NCI-H345 treated with DMSO at 0.1 percent for 48 hours (cell line): Measurements from ENCODE around the gene ADAM12.
A peak's percentile ranks its signal among the peaks of the same experiment; 100 is the strongest.
"Not testable (repeated sequence)": the region's sequence is repeated elsewhere in the genome, so short reads cannot be mapped to it uniquely, and the experiment has no call there.

Experiments used
- DNase-seq: peaks from one replicate; lab custom pipeline; 2025; ENCODE audit not compliant: unreplicated experiment; lab: John Stamatoyannopoulos, UW

ADAM12 gene

DNA sequence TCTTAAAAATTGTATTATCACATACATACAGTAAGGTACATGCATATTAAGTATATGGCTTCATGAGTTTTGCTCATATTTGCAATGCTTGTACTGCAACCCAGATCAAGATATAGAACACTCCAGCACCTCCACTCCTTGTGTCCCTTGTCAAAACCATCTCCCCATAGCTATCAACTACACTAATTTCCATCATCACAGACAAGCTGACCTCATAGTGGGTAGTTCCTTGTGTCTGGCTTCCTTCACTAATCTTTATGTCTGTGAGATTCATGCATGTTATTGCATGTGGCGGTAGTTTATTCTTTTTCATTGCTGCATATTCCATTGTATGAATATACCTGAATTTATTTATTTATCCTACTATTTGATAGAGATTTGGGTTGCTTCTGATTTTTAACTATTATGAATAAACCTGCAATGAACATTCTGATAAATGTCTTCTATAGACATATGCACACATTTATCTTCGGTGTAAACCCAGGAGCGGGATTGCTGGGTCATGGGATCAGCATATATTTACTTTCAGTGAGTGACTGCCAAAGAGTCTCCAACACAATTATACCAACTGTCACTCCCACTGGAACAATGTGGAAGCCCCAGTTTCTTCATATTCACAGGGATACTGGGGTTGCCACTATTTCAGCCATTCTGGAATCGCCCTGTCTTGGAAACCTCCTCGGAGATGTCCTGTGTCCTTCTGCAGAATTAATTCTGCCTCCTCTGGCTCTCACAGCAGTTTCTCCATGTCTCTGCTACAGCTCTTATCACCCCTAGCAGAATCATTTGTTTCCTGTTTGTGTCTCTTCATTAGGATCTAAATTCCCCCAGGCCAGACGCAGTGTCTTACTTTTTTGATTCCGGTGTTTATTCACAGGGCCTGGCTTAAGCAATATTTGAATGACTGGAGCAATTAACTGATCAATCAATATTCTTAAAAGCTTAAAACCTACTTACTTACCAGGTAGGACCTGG, 14.7 kb upstream of the ADAM12 start:
- DNase-seq, result no peak

DNA sequence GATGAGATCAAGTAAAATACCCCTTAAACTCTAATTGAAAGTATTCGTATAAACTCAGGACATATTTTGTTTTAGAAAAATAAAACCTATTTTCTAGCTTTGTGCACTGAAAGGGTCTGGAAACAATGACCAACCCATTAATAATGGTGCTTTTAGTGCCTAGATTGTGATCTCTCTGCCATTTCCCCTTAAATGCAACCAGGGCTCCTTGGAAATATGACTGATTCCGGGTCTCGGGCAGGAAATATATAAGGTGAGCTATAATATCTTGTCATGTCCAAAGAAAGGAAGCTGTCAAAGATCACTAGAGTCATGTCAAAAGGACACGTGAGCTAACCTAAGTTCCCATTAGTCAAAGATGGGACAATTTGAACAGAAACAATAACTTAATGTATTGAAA, 12.4 kb upstream of the ADAM12 start:
- DNase-seq, result no peak

DNA sequence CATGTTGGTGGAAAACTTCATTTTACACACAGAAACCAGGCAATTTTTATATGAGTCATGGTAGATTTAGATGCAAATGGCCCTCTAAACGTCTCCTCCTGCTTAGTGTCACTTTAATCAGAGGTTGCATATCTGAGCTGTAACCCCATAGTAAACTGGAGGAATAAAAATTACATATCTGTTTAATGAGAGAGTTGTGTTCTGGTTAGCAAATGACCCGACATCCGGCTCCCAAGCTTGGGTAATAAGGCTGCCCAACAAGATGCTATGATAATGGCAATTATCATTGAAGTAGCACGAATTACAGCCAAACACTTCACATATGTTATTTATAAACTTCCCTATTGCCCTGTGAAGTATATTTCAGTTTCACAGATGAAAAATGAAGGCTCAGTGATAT, 10.6 kb upstream of the ADAM12 start:
- DNase-seq, result no peak

DNA sequence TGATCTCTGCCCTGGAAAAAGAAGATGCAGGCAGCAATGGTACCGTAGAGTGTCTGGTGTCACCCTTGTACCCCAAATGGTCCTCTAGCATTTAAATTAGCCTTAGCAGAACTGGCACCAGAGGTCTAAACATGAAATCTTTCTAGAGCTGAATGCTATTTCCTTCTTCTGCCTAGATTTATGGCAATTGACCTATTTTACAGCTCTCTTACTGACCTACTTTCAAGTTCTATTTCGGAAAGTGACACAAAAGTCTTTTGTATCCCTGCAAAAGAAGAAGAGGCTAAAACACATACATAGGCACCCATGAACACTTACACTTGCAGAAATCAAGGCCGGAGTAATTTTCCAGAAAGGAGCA, 10.1 kb upstream of the ADAM12 start:
- no peak for DNase-seq

DNA sequence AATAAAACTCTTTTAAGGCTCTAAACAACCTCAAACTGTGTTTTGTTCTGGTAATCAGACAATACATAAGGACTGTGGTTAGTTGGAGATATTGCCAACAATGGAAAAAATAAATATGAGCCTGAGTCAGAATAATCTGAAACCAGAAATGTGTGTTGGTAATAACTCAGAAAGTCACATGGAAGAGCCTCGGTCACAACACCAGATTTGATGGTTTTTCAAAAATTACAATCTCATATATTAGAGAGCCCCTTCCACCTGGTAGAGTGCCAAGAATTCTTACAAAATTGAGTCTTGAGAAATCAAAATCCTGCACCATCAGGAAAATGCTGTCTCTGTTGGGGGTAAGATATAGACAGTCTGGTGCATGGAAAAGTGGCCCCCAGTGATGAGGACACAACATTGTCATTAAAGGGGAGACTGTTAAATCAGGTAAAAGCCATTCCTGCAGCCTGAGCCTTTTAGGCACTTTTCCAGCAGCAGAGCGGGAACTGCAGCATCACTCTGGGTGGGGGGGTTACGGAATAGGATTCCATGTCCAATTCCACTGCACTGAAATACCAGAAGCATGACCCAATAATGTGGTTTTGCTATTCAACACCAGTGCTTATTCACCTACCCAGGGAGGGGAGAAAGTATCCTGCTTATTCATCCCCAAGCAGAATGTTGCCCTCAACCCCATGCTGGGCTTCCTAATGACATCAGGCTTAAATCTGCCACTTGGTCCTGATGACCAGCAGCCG, 9.5 kb upstream of the ADAM12 start:
- no peak for DNase-seq

DNA sequence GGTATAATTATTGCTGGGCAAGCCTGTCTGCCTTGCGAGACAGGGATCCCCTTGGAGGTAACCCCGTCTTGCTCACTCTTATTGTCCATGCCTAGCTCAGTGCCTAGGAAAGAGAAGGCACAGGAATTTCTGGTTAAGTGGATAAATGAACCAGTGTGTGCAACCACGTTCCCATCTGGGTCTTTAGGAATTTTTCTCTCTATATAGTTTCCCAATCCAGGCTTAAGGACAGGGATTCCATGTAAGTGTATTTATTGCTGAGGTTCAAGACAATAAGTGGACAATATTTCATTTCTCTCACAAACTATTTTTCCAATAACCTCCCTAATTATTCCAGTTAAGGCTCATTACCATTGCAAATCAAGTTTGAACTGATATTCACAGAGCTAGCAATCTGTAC, 8.9 kb upstream of the ADAM12 start:
- DNase-seq, result no peak

DNA sequence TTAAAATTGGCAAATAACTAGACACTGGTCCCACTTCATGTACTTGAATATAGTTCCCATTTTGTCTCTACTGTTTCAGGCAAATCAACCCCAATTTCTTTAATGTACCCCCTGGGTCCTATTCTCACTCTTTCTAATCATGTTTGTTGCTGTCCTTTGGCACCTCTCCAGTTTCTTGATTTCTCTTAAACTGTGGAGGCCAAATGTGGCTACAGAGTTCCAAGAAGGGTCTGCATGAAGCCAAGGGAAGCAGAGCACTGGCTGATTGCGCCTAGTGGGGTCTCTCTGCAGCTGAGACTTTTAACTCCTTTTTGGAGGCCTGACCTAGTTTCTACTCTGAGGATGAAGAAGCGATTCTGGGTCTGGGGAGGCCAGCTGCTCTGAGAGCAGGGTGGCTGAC, 6.7 kb upstream of the ADAM12 start:
- no peak for DNase-seq

DNA sequence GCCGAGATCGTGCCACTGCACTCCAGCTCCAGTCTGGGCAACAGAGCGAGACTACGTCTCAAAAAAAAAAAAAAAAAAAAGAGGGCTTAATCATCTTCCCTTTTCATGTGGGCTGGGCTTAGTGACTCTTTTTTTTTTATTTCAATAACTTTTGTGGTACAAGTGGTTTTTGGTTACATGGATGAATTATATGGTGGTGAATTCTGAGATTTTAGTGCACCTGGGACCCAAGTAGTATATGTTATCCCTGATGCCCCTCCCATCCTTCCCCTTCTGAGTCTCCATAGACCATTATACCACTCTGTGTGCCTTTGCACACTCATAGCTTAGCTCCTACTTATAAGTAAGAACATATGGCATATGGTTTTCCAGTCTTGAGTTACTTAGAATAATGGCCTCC, 4.8 kb upstream of the ADAM12 start:
- DNase-seq, result no peak

DNA sequence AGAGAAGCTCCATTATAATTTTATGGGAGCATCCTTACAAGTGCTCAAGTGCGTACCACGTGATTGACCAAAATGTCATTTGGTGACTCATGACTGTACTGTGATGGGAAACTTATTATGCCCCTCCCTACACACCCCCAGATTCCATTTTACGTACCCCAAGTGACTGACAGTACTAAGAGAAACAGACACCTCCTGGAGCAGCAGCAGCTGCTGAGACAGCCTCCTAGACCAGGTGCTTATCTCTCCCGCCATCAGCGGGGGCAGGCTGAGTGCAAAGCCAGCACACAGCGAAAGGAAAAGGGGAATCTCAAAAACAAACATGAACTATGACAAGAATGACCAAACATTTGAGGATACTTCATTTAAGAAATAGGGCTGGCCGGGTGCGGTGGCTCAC, 4.2 kb upstream of the ADAM12 start:
- no peak for DNase-seq

DNA sequence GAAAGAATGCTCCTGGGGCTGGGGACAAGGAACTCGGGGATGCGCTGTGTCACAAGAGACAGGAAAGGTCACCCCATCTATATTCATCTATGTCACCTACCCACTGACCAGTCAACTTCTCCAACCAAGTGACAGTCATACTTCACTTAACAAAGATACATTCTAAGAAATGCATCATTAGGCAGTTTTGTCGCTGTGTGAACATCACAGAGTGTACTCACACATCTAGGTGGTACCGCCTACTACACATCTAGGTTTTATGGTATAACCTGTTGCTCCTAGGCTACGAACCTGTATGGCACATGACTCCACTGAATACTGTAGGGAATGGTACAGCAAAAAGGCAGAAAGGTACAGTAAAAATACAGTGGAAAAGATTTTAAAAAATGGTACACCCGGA, 3.8 kb upstream of the ADAM12 start:
- DNase-seq, result no peak

DNA sequence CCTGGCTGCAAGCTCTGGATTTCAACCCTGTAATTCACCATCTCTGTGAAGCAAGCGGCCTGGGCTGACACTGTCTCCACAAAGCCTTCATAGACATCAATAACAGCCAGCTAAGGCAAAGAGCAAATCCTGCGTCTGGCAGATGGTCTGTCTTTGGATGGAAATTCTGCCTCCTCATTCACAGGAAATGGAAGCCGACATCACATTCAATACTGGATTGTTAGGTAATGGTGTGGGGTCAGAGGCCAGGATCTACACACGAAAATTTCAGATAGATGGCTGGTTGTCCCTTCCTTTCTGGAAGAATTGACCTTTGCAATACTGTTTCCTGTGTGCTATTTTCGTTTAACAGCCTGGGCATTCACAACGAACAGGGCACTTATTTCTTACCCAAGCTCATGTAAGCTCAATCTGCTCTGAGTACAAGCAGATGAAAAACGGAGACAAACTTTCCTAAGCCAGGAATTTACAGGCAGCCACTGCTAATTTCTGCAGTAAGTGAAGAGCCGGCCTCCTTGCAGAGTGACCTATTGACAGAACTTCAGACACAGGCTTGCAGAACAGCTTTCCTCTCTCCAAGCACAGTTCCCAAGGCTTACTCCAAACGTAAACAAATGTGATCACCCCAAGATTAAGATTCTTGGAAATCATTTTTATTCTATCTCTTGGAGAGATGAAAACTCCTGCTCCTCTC, 3.1 kb upstream of the ADAM12 start:
- DNase-seq, result no peak

DNA sequence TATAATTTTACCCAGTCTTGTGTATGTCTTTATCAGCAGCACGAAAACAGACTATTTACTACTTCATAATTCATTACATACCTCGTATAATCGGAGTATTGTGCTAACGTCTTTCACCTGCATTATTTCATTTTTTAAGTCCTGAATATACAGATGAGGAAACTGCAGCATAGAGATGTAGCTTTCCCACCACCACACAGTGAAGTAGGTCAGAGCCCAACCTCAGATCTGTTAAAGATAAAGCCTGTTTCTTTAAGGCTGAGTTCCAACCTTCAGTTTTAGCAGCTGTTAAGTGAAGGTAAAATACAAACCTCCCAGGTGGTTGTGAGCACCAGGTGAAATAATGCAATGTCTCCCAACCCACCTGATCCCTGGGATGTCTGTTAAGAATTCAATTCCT, 2.0 kb upstream of the ADAM12 start:
- DNase-seq, result no peak

DNA sequence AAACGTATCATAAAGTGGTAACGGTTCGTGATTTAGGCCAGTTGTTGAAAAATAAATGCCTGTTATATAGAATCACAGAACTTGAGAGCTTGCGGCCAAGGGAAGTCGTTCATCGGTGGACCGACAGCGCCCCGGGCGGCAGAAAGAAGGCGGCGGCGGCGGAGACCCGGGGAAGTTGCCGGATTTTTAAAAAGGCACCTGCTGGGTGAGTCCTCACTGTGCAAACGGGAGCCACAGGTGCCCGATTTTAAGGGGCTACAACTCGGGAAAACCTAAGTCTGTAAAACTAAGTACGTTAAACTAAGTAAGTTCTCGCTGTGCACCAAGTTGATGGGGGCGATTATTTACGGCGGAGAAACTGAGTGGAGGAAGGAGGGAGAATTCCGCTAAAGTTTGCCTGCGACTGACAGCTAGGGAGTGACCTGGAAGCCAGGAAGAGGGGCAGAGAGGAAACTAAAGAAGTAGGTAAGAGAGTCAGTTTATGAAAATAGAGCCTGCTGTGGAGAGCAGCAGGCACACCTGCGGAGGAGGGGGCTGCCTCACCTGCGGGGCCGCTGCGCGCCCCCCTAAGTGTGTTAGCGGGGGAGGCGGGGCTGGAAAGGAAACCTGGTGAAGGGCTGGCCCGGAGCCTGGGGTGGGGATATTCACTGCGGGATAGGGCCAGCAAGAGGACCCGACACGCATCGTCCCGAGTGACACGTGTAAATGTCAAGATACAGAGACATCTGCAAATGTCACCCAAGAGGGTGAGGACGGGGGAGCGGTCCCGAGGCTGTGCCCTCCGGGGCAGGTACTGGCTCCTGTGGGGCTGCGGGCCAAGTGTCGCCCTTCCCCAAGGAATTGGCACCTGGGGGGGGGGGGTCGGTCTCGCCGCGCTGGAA, 996 bp downstream of the ADAM12 start:
- DNase-seq, result peak; percentile 14

DNA sequence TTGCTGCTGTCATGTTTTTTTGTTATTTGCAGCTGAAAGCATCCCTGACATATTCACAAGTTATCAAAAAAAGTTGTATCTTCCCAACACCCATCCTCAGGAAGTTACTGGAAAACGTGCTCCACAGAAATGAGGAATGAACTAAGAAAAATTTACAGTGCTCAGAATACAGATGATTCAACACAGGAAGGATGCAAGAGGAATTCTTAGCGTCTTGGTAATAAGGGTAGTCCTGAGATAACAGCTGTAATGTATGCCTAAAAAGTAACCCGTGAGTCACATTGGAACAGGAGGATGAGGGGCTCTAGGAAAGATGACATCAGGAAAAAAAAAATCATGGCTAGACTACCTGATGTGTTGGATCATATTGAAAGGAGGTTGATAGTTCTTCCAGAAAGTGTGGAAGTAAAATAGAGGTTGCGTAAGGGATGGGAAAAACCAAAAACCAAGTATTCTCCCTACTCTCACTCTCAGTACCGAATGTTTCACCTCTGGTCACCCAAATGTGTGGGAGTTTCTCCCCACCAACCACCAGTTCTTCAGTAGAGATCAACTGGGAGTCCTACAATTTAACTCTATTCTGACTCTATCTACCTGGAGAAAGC, 3.9 kb downstream of the ADAM12 start:
- DNase-seq, result no peak

DNA sequence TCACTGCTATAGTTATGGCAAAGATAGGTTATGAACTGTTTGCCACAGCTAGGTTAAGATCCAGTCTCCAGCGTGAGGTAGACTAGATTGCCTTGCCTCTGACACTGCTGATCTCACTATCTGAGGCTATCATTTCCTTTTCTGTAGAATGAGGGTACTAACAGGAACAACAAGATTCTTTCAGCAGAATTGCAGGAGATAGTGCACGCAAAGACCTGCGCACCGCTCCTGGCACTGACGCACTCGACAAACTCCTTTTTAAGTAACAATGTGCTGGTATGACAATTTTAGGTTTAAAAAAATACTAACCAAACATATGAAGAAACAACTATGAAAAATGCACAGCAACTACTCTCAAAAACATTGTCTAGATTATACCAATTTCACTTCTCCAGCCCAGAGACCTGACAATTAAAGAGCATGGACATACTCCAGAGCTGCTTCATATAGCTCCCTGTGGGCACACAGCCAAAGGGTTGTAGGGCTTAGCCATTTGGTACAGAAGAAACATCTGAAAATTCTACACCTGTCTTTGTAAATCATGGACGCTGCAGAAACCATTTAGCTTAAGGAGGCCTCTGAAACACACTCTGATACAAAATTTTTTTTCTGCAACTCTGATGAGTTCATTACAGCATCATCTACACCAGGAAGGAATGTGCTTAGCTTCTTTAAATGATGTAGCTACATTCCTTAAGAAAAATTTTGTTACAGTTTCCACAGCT, 7.8 kb downstream of the ADAM12 start:
- no peak for DNase-seq

DNA sequence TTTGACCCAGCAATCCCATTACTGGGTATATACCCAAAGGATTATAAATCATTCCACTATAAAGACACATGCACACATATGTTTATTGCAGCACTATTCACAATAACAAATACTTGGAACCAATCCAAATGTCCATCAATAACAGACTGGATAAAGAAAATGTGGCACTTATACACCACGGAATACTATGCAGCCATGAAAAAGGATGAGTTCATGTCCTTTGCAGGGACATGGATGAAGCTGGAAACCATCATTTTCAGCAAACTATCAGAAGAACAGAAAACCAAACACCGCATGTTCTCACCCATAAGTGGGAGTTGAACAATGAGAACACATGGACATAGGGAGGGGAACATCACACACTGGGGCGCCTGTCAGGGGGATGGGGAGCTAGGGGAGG, 9.1 kb downstream of the ADAM12 start:
- DNase-seq, result not testable (repeated sequence)

DNA sequence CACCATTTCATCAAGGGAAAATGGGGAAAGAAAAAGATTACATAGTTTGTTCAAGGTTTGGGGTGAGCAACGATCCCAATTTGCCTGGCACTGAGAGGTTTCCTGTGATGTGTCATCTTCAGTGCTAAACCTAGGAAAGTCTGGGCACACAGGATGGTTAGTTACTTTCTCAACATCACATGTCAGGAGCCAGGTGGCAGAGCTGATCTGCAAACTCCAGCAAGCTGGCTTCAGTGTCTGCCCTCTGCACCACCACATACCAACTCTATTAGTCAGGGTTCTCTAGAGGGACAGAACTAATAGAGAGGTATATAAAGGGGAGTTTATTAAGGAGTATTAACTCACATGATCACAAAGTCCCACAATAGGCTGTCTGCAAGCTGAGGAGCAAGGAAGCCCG, 11.3 kb downstream of the ADAM12 start:
- no peak for DNase-seq

DNA sequence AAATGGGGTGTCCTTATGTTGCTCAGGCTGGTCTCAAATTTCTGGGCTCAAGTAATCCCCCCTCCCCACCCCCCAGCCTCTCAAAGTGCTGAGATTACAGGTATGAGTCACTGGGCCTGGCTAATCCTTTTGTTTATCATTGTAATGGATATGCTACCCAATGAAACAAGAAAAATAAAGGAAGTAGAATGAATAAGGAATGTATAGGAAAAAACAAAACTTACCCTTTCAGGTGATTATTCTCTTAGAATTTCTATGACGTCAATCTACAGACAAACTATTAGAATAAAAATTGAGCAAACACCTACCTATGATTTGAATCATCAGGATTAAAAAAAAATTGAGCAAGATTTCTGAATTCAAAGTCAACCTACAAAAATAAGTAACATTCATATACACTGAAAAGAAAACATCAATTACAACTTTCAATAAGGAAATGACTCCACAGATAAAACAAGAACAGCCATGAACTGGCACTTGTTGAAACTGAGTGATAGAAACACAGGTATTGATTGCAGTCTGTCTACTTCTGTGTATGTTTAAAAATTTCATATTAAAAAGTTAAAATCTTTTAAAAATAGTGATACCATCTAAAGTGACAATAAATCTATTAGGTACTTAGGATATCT, 12.2 kb downstream of the ADAM12 start:
- DNase-seq, result no peak

DNA sequence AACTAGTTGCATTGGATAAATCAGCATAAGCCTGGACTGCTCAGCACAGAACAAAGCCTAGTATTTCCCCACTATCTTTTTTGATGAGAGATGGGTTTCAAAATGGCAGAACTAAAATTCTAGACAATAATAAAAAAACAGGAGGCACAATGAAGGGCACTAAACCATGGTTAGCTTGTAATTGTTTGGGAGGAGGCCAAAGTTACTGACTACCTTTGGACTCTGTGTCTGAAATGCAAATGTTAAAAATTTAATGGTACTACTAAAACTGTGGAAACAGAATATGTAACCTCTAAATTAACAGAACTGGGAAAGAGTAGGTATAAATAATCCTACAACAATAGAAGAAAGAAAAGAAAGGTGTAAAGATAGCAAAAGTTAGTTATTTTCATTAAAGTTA, 13.0 kb downstream of the ADAM12 start:
- no peak for DNase-seq
